Subcutaneous abdominal adipose tissue (tissue), 5 donors: ENCODE results near the gene TELO2.

Experiments
- H3K27ac ChIP-seq: one replicate; pipeline ENCODE4 v1.7.0; 2013; ENCODE audit warnings: low read depth, mild to moderate bottlenecking, inconsistent platforms, low read length, moderate library complexity
- H3K27me3 ChIP-seq, 5 donors: one replicate each; pipeline ENCODE4 v1.7.0; 2013; ENCODE audit warnings: low read length in 5 of 5, inconsistent platforms in 1 of 5; ENCODE audit not compliant: control insufficient read depth in 5 of 5, insufficient read depth in 4 of 5
- H3K36me3 ChIP-seq, 5 donors: one replicate each; pipeline ENCODE4 v1.7.0; 2013; ENCODE audit warnings: low read length in 5 of 5; ENCODE audit not compliant: control insufficient read depth in 5 of 5, insufficient read depth in 5 of 5
- H3K4me1 ChIP-seq, 5 donors: one replicate each; pipeline ENCODE4 v1.7.0; 2013; ENCODE audit warnings: low read length in 5 of 5, mild to moderate bottlenecking in 3 of 5, moderate library complexity in 1 of 5; ENCODE audit not compliant: control insufficient read depth in 5 of 5, insufficient read depth in 5 of 5
- H3K4me3 ChIP-seq, 5 donors: one replicate each; pipeline ENCODE4 v1.7.0; 2013; ENCODE audit warnings: low read length in 5 of 5, low read depth in 1 of 5
- H3K9ac ChIP-seq, 5 donors: one replicate each; pipeline ENCODE4 v1.7.0; 2013; ENCODE audit warnings: low read length in 5 of 5, mild to moderate bottlenecking in 4 of 5, moderate library complexity in 3 of 5
- H3K9me3 ChIP-seq, 5 donors: one replicate each; pipeline ENCODE4 v1.7.0; 2013; ENCODE audit warnings: low read length in 5 of 5; ENCODE audit not compliant: control insufficient read depth in 5 of 5
- donor health status: healthy.
- donor health status: healthy.
- donor health status: healthy.
- donor health status: healthy.
- donor health status: healthy.

Gene TELO2

GRCh38 chr16:1449201-1449788, 43.9 kb upstream of the TELO2 start:
- H3K4me1 ChIP-seq, result peaks cover 0 to 3% (median 2%) of the 10 kb centered on the region in 5 donors
- H3K9ac ChIP-seq, result no peak overlapping the region
- no peak overlapping the region for H3K4me3 ChIP-seq
- no peaks in the 10 kb centered on the region for H3K9me3 ChIP-seq
- no peaks in the 10 kb centered on the region for H3K27me3 ChIP-seq
- H3K27ac ChIP-seq, result no peak overlapping the region
- peaks cover 0 to 89% (median 77%) of the 10 kb centered on the region in 5 donors for H3K36me3 ChIP-seq

- no peaks in the 10 kb centered on the region for H3K9me3 ChIP-seq
- no peak overlapping the region for H3K9ac ChIP-seq
- H3K27me3 ChIP-seq, result no peaks in the 10 kb centered on the region
- H3K36me3 ChIP-seq, result peaks cover 0 to 98% (median 87%) of the 10 kb centered on the region in 5 donors
- H3K4me3 ChIP-seq, result no peak overlapping the region
- H3K4me1 ChIP-seq, result no peaks in the 10 kb centered on the region
- H3K27ac ChIP-seq, result no peak overlapping the region
These were observed 42.9 kb upstream of the TELO2 start for GRCh38 chr16:1450218-1450617.

GRCh38 chr16:1450841-1451240, 42.3 kb upstream of the TELO2 start:
- no peaks in the 10 kb centered on the region for H3K9me3 ChIP-seq
- H3K9ac ChIP-seq, result no peak overlapping the region
- peaks cover 0 to 98% (median 88%) of the 10 kb centered on the region in 5 donors for H3K36me3 ChIP-seq
- H3K27me3 ChIP-seq, result no peaks in the 10 kb centered on the region
- H3K27ac ChIP-seq, result no peak overlapping the region
- no peak overlapping the region for H3K4me3 ChIP-seq
- H3K4me1 ChIP-seq, result no peaks in the 10 kb centered on the region

- H3K9me3 ChIP-seq, result no peaks in the 10 kb centered on the region
- H3K9ac ChIP-seq, result no peak overlapping the region
- H3K4me1 ChIP-seq, result no peaks in the 10 kb centered on the region
- no peaks in the 10 kb centered on the region for H3K27me3 ChIP-seq
- no peak overlapping the region for H3K4me3 ChIP-seq
- no peak overlapping the region for H3K27ac ChIP-seq
- peaks cover 0 to 95% (median 85%) of the 10 kb centered on the region in 5 donors for H3K36me3 ChIP-seq
These were observed 41.3 kb upstream of the TELO2 start for GRCh38 chr16:1451702-1452392.

GRCh38 chr16:1452530-1452929, 40.6 kb upstream of the TELO2 start:
- H3K9ac ChIP-seq, result no peak overlapping the region
- H3K27ac ChIP-seq, result no peak overlapping the region
- H3K4me1 ChIP-seq, result no peaks in the 10 kb centered on the region
- no peaks in the 10 kb centered on the region for H3K9me3 ChIP-seq
- H3K4me3 ChIP-seq, result no peak overlapping the region
- H3K36me3 ChIP-seq, result peaks cover 0 to 96% (median 87%) of the 10 kb centered on the region in 5 donors
- no peaks in the 10 kb centered on the region for H3K27me3 ChIP-seq

- H3K36me3 ChIP-seq, result peaks cover 0 to 96% (median 86%) of the 10 kb centered on the region in 5 donors
- no peaks in the 10 kb centered on the region for H3K27me3 ChIP-seq
- no peaks in the 10 kb centered on the region for H3K4me1 ChIP-seq
- no peaks in the 10 kb centered on the region for H3K9me3 ChIP-seq
- no peak overlapping the region for H3K27ac ChIP-seq
- no peak overlapping the region for H3K9ac ChIP-seq
- no peak overlapping the region for H3K4me3 ChIP-seq
These were observed 39.8 kb upstream of the TELO2 start for GRCh38 chr16:1453316-1453715.

- Histone ChIP-seq H3K36me3 (peaks cover 0 to 93% (median 84%) of the 10 kb centered on the region in 5 donors), H3K27me3 (no peaks in the 10 kb centered on the region), H3K4me1 (no peaks in the 10 kb centered on the region), H3K27ac (no peak overlapping the region), H3K9ac (no peak overlapping the region), H3K4me3 (no peak overlapping the region), H3K9me3 (no peaks in the 10 kb centered on the region)
These were observed 38.6 kb upstream of the TELO2 start for GRCh38 chr16:1454561-1454960.

- Histone ChIP-seq H3K9me3 (no peaks in the 10 kb centered on the region), H3K27ac (no peak overlapping the region), H3K36me3 (peaks cover 0 to 92% (median 85%) of the 10 kb centered on the region in 5 donors), H3K4me1 (no peaks in the 10 kb centered on the region), H3K4me3 (no peak overlapping the region), H3K9ac (no peak overlapping the region), H3K27me3 (no peaks in the 10 kb centered on the region)
These were observed 37.7 kb upstream of the TELO2 start for GRCh38 chr16:1455190-1456171.

GRCh38 chr16:1456951-1457350, 36.2 kb upstream of the TELO2 start:
- Histone ChIP-seq H3K27me3 (no peaks in the 10 kb centered on the region), H3K4me1 (no peaks in the 10 kb centered on the region), H3K4me3 (no peak overlapping the region), H3K9ac (no peak overlapping the region), H3K36me3 (peaks cover 0 to 91% (median 83%) of the 10 kb centered on the region in 5 donors), H3K27ac (no peak overlapping the region), H3K9me3 (no peaks in the 10 kb centered on the region)
